Measurements from ENCODE around the gene PREP. TPM values are rescaled to one million over a fixed set of nuclear protein-coding genes. Genes with fewer than 3 reads are reported as not detected.

PREP gene
- total RNA-seq, 1 donor from 2014 or later = 18.7 TPM

DNA sequence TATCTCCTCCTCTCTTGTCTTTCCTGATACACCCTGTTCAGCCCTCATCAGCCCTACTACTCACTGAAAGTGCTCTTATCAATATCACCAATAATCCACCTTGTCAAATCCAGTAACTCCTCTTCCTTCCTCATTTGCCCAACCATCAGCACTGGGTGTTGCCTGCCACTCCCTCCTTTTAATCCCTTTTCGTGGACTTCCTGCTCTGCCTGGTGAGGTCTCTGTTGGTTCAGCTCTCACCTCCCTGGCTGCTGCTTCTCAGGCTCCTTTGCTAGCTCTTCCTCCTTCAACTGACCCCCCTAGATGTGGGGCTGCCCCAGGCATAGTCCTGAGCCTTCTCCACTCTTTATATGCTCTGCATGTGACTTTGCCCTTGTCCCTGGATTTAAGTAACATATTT is 92.5 kb downstream of the PREP start:
- no peak for DNase-seq (ENCODE audit: low read depth in 2 of 2)

DNA sequence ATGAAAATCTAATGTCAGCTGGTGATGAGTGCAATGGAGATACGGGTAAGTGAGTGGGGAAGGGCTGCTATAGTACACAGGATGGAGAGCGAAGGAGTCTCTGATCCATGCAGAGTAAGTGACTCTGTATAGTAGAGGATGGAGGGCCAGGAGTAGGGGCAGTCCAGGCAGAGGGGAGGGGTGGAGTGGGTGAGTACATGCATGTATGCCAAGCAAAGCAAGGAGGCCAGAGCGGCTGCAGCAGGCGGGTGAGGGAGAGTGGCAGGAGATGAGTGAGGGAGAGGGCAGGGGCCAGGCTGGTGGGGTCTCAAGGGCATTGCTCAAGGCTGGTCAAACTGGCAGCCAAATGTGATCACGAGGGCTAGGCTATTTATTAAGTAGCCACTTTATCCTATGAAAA is 94.0 kb downstream of the PREP start:
- no peak for DNase-seq (ENCODE audit: low read depth in 2 of 2)

DNA sequence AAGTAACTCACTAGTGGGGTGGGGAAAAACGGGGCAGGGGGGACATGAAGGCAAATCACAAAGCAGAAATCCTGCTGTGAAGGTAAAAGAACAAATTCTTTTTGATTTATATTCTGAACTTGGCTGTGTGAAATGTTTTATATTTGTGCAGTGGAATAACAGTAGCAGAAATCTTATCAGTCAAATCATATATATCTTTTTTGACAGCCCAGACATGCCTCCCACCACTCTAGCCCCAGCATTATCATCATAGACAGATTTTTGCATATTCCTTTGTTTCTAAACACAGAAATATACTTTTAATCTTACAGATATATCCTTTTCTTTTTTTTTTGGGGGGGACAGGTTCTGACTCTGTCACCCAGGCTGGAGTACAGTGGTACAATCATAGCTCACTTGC is 97.4 kb downstream of the PREP start:
- DNase-seq (ENCODE audit: low read depth in 2 of 2) = no peak

DNA sequence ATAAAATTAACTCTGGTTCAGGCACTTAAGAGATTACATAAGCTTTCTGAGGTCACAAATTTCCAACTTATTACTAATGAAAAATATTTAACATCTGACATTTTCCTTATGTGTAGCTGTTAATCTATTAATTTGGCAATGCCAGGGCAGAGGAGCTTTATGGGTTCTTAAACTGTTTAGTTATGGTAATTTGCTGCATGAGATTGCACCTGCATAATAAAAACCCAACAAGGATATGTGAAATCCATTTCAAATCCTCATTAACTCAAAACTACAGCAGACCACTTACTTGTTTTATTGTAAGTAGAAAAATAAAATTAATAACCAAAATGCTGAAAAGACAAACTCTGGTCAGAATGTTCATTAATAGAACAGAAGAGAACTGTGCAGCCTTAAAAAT is 98.1 kb downstream of the PREP start:
- DNase-seq (ENCODE audit: low read depth in 2 of 2) = no peak

DNA sequence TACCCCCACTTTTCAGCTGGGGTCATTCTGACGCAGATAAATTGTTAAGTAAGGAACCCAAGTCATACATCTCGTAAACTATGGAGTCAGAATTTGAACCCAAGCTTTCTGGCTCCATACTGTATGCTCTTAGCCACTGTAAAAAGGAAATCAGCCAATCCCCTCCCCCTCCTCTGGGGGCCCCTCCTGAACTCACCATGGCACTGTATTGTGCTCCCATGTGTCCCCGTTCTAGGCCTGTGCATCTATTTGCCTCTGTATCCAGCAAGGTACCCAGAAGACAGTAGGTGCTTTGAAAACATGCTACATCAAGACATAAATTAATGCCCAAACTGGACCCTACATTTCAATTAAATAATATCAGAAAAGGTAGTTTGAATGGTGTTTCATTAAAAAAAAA is 98.5 kb downstream of the PREP start:
- no peak for DNase-seq (ENCODE audit: low read depth in 2 of 2)

DNA sequence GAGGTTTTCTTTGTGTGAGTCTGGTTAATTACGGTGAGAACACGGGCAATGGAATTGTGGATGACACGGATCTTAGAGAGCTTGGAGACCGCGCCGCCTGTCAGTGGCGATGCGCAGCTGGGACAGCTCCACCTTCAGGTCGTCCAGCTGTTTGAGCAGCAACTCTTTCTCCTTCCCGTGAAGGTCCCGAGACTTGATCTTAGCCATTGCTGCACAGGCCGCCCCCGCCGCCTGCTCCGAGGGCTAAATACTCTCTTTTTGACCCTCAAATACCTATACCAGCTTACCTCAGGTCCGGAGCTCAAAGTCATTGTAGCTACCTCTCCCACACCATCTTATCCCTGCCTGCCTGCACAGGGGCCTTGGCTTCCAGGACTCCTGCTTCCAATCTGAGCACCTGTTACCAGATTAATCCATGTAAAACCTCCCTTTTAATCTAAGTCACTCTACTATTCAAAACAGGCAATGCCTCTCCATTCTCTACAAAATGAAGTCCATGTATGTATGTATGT is 100.2 kb downstream of the PREP start:
- no peak for DNase-seq (ENCODE audit: low read depth in 2 of 2)

DNA sequence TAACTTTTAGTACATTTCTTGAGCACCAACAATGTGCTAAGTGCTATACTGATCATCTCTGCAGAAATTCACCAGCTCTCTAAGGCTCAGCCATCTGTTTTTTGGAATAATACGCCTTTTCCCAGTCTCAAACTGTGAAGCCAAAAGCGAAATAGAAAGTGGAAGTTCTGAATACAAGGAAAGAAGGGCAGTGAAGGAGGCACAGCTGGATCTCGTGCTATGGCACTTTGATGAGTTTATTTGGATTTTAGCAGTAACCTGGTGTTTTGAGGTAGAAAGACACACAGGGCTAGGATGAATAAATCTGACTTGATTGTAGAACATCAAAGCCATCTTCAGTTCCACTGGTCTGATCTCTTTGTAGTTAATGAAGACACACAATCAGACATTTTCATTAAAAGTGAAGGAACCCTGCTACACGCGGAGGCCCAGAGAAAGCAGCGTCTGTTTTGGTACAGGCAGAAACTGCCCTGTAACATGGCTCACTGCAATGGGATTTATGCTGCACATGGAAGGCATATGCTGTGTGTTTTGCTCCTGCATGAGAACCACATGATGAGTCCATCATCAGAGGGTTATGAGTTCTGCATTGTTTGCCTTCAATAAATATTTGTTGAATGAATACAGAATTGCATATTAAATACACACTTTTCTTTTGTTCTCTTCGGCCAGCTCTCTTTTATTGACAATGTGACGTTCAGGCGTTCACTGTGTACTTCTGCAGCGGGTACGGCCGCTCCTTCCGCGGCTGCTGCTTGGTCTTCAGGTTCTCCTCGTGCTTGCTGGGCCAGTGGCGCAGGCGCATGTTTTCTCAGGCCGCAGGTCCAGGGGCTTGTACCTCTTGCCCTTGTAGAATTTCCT is 100.9 kb downstream of the PREP start:
- DNase-seq (ENCODE audit: low read depth in 2 of 2) = no peak

DNA sequence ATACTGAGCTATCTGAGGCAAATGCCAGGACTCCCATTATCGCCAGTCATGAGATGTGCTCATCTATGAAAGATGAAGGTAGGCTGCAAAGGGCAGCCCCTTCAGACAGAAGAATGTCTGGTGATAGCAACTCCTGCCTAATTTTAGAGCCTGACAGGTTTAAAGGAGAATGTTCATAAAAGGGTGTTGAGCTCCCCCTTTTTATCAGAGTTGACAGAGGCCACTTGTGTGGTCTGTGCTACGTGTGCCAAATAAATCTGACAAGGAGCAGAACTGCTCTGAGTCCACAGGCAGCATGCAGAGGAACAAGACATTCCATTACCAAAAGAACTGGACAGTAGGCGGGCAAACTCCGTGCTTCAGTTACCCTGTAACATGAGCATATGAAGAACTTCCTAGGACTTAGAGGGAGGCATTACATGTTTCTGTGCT is 101.8 kb downstream of the PREP start:
- no peak for DNase-seq (ENCODE audit: low read depth in 2 of 2)

DNA sequence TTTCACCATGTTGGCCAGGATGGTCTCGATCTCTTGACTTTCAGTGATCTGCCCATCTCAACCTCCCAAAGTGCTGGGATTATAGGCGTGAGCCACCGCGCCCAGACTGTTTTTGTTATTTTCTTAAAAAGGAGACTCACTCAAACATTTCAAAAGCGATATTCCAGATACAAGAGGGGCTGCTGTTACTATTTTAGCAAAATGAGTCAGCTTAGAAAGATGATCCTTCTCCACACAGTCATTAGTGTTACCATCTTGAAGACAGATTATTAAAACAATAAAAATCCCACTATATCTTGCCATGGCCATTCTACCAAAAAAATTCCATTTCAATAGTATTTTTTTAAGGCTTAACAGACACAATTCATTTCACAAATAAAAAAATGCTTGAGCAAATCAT is 102.8 kb downstream of the PREP start:
- no peak for DNase-seq (ENCODE audit: low read depth in 2 of 2)

DNA sequence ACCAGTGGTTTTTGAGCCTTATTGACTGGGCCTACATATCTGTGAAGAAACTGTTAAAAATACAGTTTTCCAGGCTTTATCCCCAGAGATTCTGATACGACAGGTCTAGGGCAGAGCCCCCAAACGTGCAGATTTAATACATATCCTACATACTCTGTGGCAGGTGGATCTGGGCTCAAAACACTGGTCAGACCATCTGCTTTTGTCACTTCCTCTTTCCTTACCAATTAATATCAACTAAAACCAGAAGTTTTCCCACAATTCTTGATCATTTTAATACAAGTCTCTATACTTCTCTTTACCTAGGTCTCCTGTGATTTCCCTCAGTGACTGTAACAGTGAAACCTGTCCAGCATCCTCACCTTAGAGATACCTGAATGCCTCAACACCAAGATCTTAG is 108.8 kb downstream of the PREP start:
- no peak for DNase-seq (ENCODE audit: low read depth in 2 of 2)

DNA sequence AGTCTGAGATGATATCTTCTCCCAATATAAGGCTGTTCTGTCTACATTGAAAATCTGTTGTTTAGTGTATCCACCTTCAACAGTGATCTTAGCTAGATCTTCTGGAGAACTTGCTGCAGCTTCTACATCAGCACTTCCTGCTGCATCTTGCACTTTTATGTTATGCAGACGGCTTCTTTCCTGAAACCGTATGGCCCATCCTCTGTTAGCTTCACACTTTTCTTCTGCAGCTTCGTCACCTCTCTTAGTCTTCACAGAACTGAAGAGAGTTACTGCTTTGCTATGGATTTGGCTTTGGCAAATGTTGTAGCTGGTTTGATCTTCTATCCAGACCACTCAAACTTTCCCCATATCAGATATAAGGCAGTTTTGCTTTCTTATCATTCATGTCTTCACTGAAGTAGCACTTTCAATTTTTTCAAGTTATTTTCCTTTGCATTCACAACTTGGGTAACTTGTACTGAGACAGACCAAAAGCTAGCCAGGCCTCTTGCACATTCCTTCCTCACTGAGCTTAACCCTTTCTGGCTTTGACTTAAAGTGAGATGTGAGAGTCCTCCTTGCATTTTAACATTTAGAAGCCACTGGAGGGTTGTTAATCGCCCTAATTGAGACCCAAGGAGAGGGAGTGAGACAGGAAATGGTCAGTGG is 110.1 kb downstream of the PREP start:
- no peak for DNase-seq (ENCODE audit: low read depth in 2 of 2)

DNA sequence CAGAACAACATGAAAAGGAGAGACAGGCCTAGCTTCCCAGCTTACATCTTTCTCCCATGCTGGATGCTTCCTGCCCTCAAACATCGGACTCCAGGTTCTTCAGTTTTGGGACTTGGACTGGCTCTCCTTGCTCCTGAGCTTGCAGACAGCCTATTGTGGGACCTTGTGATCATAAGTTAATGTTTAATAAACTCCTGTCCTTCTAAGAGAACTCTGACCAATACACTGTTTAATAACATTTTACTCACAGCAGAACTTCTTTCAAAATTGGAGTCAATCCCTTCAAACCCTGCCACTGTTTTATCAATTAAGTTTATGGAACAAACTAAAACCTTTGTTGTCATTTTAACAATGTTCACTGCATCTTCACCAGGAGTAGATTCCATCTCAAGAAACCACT is 111.4 kb downstream of the PREP start:
- no peak for DNase-seq (ENCODE audit: low read depth in 2 of 2)

DNA sequence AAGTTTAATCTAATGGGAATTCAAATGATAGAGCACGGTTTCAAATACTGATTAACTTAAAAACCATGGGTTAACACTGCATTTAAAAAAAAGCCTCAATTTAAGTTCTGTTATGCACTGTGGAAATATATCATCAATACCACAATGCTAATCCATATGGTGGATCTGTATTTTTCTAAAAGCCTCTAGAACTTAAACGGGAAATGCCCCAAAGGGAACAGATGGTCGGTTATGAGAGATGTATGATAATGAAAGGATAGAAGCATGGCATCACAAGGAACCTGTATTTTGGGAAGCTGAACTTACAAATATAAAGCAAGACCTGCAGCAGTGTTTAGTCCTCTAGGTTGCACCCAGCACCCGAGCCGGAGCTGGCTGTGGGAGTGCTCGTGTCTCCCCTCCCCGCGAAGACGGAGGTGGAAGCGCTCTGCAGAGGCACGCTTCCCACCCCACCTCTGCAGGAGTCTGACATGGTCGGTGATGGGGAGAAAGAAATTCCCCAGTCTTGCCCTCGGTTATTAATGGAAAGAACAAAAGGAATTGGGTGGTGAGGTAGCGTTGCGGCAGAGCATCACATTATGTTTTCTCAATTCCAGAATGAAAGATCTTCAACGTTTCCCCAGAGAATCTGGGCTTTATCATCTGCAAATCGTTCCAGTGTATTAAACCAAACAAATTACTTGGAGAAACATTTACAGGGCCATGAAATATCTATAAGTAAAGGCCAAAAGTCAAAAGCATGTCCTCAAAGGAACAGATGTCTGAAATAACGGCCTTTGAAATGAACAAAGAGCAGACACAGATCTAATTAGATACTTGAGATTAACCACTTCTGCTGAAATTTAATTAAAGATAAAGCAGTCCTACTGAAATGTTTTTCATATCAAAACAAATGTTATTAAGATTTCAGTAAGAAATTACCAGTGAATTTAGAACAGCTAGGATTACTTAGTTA is 120.0 kb downstream of the PREP start:
- DNase-seq (ENCODE audit: low read depth in 2 of 2) = no peak

DNA sequence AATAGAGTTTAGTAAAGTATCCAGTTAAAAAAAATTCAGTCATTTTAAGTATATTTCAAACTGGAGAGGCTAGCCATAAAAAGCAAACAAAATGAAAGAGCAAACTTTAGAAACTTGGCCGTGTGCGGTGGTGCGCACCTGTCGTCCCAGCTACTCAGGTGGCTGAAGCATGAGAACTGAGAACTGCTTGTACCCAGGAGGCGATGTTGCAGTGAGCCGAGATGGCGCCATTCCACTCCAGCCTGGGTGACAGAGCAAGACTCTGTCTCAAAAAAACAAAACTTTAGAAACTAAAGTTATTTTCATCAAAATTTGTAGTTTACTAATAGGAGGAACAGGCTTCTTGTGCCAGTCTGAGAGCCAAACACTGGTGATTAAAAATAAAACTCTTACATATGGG is 122.8 kb downstream of the PREP start:
- no peak for DNase-seq (ENCODE audit: low read depth in 2 of 2)

DNA sequence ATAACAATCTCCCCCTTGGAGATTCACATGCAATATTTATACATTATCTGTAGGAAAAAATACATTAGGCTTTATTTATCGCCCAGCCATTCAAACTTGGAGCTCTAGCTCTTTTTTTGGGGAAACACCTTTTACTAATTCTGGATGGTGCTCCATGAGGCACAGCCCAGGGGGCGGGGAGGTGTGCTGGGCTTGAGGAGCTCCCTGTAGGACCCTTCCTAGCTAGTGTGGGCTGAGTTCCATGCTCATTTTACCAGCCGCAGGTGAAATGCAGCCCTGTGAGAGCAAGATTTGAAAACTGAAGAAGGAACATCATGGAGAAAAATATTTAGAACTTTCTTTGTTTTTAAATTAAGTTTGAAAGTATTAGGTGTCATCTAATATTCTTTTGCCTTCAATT is 123.4 kb downstream of the PREP start:
- DNase-seq (ENCODE audit: low read depth in 2 of 2) = no peak

DNA sequence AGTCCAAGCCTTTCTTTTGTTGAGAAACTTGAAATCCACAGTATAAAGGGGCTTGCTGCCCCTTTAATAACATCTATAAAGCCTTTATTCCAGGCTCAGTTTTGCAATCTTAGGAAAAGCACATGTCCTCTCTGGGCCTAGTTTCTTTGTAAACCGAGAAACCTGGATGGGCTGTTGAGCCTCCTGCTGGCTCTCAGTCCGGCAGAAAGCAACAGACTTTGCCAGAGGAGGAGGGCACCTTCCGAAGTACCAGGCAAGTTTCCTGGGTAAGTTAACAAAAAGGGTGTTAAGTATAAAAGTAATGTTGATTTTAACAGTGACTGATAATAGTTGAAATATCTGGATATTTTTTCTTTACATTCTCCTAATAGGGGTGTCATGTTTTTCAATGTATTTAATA is 124.1 kb downstream of the PREP start:
- no peak for DNase-seq (ENCODE audit: low read depth in 2 of 2)

DNA sequence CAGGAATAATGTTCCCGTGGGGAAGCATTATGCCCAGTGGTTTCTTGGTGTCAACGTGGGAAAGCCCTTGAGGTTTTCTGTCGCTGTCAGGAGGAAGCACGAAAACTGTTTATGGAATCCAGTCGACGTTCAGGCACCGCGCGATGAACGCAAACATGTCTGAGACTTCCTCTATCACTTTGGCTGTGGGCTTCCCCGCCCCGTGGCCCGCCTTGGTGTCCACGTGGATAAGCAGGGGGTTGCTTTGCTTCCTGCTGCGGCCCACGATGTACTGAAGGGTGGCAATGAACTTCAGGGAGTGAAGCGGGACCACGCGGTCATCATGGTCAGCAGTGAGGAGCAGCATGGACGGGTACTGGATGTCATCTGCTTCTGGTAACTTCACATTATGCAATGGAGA is 124.8 kb downstream of the PREP start:
- DNase-seq (ENCODE audit: low read depth in 2 of 2) = no peak

DNA sequence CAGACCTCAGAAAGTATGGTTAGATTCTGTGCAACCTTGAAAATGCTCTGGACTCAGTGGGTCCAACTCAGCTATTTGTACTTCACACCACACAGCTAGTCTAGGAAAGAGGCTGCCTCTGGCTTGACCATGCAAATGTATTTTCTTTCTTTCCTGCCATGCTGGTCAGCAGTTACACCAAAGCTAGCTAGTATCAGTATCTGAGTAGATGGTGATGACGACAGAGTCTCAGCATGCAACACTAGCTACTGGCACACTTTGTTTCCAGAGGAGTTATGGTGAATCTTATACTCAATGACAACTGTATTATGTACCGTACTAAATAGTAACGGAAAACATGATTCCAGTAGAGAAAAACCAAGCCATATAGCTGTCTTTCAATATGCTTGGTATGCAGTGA is 126.5 kb downstream of the PREP start:
- no peak for DNase-seq (ENCODE audit: low read depth in 2 of 2)

DNA sequence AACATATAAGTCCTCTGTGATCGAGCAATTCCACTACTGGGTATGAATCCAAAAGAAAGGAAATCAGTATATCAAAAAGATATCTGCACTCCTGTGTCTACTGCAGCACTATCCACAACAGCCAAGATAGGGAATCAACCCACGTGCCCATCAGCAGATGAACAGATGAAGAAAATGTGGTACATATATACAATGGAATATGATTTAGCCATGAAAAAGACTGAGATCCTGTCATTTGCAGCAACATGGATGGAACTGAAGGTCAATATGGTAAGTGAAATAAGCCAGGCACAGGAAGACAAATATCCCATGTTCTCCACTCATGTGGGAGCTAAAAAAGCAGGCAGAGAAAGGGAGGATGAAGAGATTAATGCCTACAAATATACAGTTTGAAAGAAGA is 127.3 kb downstream of the PREP start:
- DNase-seq (ENCODE audit: low read depth in 2 of 2) = no peak

DNA sequence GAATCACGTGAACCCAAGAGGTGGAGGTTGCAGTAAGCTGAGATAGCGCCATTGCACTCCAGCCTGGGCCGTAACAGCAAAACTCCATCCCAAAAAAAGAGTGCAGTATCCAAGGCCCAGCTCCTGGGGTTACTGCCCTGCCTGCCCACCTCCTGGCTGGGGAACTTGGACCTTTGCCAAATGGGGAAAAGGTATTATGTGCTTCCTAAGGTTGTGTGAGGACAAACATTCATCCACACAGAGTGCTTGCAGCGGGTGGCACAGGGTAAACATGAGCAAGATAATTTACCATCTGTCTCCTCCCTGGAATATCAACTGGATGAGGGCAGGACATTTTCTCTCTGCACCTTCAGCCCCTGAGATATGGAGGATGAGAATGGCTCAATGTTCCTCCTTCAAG is 128.2 kb downstream of the PREP start:
- no peak for DNase-seq (ENCODE audit: low read depth in 2 of 2)

DNA sequence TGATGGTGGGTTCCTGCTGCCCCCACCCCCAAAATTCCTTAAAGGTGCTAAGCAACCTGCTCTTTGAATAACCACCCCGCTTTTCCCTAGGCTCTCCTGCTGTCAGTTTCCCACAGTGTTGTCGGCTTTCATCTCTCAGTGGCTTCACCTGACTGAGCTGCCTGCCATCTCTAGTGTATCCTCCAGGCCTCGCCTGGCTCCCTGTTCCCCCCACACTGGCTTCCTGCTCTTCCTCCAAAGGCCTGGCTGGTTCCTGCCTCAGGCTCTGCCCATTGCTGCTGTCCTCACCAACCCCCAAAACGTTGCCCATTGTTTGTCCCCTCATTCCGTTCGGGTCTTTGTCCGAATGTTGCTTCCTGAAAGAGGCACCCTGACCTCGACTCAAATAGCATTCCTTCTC is 129.3 kb downstream of the PREP start:
- no peak for DNase-seq (ENCODE audit: low read depth in 2 of 2)

DNA sequence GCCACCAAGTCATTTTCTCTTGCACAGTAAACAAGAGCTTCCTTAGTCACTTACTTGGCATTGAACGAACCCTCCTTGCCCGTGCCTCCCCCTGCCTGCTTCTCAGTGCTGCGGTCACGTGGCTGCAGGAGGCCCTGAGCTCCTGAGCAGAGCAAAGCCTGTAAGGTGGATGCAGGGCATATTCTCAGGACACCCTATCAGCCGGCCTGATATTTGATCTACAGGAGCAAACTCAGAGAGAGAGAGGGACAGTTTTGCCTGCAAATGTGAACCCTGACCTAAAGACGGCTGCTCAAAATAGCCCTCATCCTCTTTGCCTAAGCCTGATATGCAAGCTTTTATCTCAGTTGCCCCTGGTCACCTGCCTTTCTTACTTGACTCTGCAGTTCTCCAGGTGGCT is 130.1 kb downstream of the PREP start:
- DNase-seq (ENCODE audit: low read depth in 2 of 2) = peak in 1 of 2 donors; percentile 17

All from lung microvascular endothelial cell (primary cell).